ENCODE results near the gene LRCOL1.

The LRCOL1 gene

DNA sequence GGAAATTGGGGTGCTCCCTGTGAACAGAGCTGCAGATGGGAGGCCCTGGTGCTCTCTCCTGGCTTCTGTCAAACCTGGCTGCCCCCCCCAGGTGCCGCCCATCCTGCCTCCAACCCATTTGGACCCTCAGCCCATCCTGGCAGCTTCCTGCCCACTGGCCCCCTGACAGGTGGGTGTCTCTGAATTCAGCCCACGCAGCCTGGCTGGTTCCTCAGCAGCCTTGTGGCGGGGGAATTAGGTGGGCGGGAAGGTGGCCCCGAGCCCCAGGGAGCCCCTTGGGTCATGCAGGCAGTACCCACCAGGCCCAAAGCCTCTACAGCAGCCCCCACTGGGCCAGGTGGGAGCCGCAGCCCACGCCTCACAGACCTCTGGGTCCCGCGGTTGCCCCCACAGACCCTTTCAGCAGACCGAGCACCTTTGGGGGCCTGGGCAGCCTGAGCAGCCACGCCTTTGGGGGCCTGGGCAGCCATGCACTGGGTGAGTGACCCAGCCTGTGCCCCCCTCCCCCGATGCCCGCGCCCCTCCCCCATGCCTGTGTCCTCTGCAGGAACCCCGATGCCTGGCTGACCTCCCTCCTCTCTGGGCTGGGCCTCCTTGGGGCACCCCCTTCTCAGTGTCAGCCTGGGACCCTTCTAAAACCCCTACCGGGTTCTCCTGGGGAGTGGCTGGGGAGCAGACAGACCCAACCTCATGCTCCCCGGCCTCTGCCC lies 28.9 kb downstream of the LRCOL1 start:
- DNase-seq (ENCODE audit: low spot score): no peak

DNA sequence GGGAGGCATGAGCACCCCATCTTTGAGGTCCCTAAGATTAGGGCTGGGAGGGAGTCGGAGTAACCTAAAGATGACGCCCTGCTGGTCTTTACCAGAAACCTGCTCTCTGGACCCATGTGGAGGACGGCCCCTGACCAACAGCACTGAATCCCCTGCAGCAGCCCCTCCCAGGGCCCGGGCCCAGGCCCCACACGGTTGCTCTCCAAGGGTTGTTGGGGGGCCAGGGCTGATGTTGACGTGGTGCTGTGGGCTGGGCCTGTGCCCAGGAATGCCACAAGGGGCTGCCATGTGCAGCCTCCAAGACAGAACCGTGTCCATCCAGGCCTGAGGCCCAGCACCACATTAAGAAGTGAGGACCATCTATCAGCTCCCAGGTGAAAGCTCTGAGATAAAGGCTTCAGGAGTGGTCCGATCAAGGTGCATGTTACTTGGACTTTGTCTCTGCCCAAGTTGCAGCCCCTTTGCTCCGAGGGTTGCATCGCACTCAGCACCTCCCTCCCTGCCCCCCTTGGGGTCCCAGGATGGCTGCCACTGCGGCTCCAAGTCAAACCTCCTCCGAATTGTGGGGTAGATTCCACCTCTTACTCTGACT lies 29.6 kb downstream of the LRCOL1 start:
- no peak for DNase-seq (ENCODE audit: low spot score)

DNA sequence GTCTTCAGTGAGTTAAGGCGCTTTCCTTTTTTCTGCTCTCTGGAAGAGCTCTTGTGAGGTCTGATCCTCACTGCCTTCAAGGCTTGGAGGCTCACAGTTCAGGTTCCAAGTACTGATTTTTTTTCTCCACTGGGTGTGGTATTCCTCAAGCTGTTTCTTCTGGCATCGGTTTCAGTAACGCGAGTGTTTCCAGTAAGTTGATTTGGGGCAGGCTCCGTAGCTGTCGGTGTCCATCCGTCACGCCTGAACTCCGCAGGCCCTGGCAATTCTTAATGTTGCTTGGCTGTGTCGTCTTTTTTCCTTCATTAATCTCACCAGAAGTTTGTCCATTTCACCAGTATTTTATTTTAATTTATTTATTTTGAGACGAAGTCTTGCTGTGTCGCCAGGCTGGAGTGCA lies 30.6 kb downstream of the LRCOL1 start:
- no peak for DNase-seq (ENCODE audit: low spot score)

GRCh38 chr12:132578826-132579225 lies 31.6 kb downstream of the LRCOL1 start:
- no peak for DNase-seq (ENCODE audit: low spot score)

GRCh38 chr12:132578118-132578517 lies 32.3 kb downstream of the LRCOL1 start:
- no peak for DNase-seq (ENCODE audit: low spot score)

- no peak for DNase-seq (ENCODE audit: low spot score)
Observed at GRCh38 chr12:132577191-132577920, 33.0 kb downstream of the LRCOL1 start.

- no peak for DNase-seq (ENCODE audit: low spot score)
Observed at GRCh38 chr12:132576701-132577100, 33.7 kb downstream of the LRCOL1 start.

GRCh38 chr12:132575661-132576060 lies 34.7 kb downstream of the LRCOL1 start:
- DNase-seq (ENCODE audit: low spot score): no peak

GRCh38 chr12:132574271-132574996 lies 35.9 kb downstream of the LRCOL1 start:
- DNase-seq (ENCODE audit: low spot score): no peak

GRCh38 chr12:132572801-132573760 lies 37.3 kb downstream of the LRCOL1 start:
- no peak for DNase-seq (ENCODE audit: low spot score)

DNA sequence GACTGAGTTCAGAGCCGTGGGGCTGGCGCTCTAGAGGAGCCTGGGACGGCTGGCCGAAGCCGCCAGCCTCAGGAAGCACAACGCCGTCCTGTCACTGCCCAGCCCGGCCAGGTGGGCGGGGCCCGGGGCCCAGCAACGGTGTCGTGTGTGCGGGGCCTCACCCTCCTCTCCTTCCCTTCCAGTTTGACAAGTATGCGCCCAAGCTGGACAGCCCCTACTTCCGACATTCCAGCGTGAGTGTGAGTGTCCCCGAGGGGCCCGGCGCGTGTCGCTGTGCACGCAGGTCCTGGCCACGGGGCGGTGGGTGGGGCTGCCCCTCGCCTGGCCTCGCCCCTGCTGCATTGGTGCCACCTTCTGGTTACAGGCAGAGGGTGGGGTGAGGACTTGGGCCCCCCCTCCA lies 38.3 kb downstream of the LRCOL1 start:
- DNase-seq (ENCODE audit: low spot score): no peak

DNA sequence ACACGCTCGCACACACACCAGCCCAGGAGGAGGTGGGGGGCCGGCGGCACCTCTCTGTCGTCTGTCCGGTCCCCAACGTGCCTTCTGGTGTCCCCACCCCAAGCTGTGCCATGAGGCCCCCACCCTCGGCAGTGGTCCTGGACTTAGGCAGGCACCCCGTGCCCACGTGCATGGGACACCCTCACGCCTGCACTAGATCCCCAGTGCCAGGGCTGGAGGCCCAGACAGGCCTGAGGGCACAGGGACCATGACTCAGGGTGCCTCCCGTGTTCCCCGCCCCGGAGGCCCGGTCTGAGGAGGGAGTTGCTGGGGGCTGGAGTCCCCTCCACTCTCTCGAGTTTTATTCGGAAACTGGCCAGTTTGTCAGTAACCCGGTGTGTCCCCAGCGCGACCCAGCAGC lies 38.8 kb downstream of the LRCOL1 start:
- no peak for DNase-seq (ENCODE audit: low spot score)

GRCh38 chr12:132571051-132571450 lies 39.3 kb downstream of the LRCOL1 start:
- no peak for DNase-seq (ENCODE audit: low spot score)

DNA sequence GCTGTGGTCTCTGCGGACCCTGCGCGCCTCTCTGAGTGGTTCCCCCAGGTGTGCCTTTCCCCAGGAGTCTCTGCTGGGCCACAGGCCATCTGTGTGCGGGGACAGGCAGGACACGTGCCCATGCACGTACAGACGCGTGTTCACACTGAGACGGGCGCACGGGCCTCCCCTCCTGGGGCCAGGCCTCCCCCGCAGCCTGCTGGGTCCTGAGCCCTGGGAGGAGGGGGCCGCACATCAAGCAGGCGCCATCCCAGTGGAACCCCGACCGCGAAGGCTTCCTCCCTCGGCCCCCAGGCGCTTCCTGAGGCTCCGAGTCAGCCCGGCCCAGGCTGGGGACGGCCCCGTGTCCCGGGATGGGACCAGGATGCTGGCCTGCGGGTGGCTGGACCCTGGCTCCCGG lies 39.7 kb downstream of the LRCOL1 start:
- DNase-seq (ENCODE audit: low spot score): no peak

DNA sequence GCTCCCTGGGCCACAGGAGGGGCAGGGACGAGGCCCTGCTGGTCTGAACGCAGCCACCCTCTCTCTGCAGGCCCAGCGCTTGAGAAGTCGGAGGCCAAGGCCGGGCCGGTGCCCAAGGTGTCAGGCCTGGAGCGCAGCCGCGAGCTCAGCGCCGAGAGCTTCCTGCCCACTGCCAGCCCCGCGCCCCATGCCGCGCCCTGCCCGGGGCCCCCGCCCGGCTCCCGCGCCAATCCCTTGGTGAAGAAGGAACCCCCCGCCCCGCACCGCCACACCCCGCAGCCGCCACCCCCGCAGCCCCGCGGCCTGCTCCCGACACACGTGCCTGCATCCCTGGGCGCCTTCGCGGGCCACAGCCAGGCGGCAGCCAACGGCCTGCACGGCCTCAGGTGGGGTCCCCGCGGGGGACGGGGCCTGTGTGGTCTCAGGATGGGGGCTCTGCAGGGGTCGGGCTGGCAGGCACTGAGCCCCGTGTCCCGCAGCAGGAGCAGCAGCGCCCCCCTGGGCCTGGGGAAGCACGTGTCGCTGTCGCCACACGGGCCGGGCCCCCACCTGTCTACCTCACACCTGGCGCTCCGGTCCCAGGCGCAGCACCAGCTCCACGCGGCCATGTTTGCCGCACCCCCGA lies 40.4 kb downstream of the LRCOL1 start:
- DNase-seq (ENCODE audit: low spot score): no peak

GRCh38 chr12:132568826-132569480 lies 41.4 kb downstream of the LRCOL1 start:
- no peak for DNase-seq (ENCODE audit: low spot score)

DNA sequence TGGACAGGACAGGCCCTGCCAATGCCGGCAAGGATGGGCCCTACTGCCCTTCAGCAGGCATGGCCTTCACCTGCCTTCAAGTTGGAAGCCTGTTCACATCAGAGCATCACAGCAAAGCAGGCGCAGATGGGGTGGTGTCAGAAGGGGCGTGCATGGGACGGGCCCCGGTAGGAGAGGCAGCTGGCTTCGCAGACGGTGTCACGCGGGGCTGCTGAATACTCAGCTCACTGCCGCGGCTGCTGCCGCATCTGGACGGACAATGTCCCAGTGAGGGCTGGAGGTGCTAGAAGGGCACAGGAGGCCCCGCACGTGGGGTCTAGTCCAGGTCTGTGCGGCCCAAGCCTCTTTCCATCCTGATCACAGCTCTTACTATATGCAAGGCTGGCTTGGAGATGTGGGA lies 42.1 kb downstream of the LRCOL1 start:
- no peak for DNase-seq (ENCODE audit: low spot score)

DNA sequence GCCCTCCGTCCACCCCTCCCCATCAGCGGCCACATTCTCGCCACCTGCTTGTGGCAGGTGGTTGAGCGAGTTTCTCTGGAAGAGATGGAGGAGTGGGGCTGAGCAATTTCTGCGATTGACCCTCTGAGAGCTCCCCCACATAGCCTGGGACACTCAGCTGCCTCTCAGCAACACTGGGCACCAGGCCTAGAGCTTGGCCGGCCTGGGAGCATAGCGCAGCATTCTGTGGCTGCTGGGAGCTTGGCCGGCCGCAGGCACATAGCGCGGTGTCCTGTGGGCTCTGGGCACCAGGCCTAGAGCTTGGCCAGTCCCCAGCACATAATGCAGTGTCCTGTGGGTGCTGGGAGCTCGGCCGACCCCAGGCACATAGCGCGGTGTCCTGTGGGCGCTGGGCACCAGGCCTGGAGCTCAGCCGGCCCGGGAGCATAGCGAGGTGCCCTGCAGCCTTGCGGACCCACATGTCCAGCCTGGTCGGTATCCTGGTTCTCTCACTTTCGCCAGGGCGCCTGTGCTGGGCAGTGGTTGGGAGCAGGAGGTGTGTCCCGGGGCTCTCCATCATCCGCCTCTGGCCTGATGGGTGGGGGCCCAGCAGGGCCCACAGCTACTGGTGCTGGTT lies 43.8 kb downstream of the LRCOL1 start:
- DNase-seq (ENCODE audit: low spot score): no peak

DNA sequence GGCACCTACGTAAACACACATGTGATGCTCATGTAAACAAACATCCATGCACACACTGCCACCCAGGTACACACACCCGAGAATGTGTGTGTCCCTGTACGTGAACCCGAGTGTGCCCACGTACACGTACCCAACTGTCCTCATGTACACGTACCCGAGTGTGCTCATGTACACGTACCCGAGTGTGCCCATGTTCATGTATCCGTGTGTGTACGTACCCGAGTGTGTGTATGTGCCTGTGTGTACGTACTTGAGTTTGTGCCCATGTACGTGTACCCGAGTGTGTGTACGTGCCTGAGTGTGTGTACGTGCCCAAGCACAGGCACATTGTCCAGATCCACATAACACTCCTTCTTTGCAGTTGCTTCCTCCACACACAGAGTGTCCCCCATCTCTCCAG lies 45.0 kb downstream of the LRCOL1 start:
- no peak for DNase-seq (ENCODE audit: low spot score)

- no peak for DNase-seq (ENCODE audit: low spot score)
Observed at GRCh38 chr12:132563911-132564310, 46.5 kb downstream of the LRCOL1 start.

All from kidney tubule cell (primary cell).